ENCODE measurements around the gene MPPED1. TPM values are rescaled to one million over a fixed set of nuclear protein-coding genes. Genes with fewer than 3 reads are reported as not detected.

Gene MPPED1
- total and polyA plus RNA-seq, 2 of the 13 experiments (the other 11 are each of a cell fraction or from before 2014, with no cell fraction given): 0.77 TPM; not detected in 1

DNA sequence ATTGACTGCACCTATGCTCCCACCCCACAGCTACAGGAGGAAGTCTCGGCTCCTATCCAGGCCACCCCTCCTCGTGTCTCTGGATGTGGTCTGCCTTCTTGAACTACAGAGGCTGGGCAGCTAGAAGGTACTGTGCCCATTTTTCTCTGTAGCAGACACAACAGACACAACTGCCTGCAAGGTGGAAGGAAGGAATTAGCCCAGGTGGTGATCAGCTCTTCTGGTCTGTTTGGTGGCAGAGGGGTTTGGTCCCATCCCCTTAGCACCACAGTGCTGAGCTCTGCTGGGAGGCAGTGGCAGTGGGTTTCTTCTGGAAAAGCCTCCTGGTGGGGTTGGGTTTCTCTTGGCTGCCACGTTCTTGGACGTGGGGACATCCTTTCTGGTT lies 132.5 kb downstream of the MPPED1 start (continued):
- TF ChIP-seq, protein P1, sequence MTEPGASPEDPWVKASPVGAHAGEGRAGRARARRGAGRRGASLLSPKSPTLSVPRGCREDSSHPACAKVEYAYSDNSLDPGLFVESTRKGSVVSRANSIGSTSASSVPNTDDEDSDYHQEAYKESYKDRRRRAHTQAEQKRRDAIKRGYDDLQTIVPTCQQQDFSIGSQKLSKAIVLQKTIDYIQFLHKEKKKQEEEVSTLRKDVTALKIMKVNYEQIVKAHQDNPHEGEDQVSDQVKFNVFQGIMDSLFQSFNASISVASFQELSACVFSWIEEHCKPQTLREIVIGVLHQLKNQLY (CRISPR knock-in tag; IDR thresholded peaks at IDR 0.05): no peak
- TF ChIP-seq ZNF567 (CRISPR knock-in tag; IDR thresholded peaks at IDR 0.05; ENCODE audit: borderline replicate concordance): no peak
- TF ChIP-seq BORCS8-MEF2B (CRISPR knock-in tag; IDR thresholded peaks at IDR 0.05): no peak
- TF ChIP-seq ASH2L (IDR thresholded peaks at IDR 0.05; ENCODE audit: insufficient read length, low read depth, low read length): no peak
- TF ChIP-seq ATAD3A (CRISPR knock-in tag; IDR thresholded peaks at IDR 0.05): no peak
- TF ChIP-seq ZNF598 (CRISPR knock-in tag; IDR thresholded peaks at IDR 0.05; ENCODE audit: borderline replicate concordance): no peak
- no peak for TF ChIP-seq ZNF20 (CRISPR knock-in tag; IDR thresholded peaks at IDR 0.05)
- TF ChIP-seq, protein P2, sequence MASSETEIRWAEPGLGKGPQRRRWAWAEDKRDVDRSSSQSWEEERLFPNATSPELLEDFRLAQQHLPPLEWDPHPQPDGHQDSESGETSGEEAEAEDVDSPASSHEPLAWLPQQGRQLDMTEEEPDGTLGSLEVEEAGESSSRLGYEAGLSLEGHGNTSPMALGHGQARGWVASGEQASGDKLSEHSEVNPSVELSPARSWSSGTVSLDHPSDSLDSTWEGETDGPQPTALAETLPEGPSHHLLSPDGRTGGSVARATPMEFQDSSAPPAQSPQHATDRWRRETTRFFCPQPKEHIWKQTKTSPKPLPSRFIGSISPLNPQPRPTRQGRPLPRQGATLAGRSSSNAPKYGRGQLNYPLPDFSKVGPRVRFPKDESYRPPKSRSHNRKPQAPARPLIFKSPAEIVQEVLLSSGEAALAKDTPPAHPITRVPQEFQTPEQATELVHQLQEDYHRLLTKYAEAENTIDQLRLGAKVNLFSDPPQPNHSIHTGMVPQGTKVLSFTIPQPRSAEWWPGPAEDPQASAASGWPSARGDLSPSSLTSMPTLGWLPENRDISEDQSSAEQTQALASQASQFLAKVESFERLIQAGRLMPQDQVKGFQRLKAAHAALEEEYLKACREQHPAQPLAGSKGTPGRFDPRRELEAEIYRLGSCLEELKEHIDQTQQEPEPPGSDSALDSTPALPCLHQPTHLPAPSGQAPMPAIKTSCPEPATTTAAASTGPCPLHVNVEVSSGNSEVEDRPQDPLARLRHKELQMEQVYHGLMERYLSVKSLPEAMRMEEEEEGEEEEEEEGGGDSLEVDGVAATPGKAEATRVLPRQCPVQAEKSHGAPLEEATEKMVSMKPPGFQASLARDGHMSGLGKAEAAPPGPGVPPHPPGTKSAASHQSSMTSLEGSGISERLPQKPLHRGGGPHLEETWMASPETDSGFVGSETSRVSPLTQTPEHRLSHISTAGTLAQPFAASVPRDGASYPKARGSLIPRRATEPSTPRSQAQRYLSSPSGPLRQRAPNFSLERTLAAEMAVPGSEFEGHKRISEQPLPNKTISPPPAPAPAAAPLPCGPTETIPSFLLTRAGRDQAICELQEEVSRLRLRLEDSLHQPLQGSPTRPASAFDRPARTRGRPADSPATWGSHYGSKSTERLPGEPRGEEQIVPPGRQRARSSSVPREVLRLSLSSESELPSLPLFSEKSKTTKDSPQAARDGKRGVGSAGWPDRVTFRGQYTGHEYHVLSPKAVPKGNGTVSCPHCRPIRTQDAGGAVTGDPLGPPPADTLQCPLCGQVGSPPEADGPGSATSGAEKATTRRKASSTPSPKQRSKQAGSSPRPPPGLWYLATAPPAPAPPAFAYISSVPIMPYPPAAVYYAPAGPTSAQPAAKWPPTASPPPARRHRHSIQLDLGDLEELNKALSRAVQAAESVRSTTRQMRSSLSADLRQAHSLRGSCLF (CRISPR knock-in tag; IDR thresholded peaks at IDR 0.05; ENCODE audit: borderline replicate concordance): no peak
- no peak for TF ChIP-seq MXD4 (CRISPR knock-in tag; IDR thresholded peaks at IDR 0.05)
